ENCODE data around the gene COX7A1.

DNA sequence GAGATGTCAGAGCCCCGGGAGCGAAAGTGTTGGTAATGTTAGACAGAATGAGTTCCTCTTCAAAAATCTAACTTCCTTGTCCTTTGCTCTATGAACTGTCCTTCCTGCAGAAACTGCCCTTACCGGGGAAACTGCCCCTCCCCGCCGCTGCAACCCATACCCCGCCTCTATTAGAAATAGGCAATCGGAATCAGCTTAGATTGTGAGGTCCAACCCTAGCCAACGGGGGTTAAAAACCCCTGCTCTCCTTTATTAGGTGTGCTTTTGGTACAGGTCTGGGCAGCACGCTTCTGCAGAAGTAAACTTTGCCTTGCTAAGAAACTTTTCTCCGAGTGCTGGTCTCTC, 23.9 kb downstream of the COX7A1 start:
- TF ChIP-seq, protein P1, sequence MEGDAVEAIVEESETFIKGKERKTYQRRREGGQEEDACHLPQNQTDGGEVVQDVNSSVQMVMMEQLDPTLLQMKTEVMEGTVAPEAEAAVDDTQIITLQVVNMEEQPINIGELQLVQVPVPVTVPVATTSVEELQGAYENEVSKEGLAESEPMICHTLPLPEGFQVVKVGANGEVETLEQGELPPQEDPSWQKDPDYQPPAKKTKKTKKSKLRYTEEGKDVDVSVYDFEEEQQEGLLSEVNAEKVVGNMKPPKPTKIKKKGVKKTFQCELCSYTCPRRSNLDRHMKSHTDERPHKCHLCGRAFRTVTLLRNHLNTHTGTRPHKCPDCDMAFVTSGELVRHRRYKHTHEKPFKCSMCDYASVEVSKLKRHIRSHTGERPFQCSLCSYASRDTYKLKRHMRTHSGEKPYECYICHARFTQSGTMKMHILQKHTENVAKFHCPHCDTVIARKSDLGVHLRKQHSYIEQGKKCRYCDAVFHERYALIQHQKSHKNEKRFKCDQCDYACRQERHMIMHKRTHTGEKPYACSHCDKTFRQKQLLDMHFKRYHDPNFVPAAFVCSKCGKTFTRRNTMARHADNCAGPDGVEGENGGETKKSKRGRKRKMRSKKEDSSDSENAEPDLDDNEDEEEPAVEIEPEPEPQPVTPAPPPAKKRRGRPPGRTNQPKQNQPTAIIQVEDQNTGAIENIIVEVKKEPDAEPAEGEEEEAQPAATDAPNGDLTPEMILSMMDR (IDR thresholded peaks at IDR 0.05 in 8 of 11, conservative IDR thresholded peaks at IDR 0.05 in 3 of 11), result no peak
- no peak for TF ChIP-seq POLR2A (IDR thresholded peaks at IDR 0.05)
- TF ChIP-seq POLR2AphosphoS5 (IDR thresholded peaks at IDR 0.05), result no peak

Data from spleen (tissue), 7 donors.